Immature natural killer cell (primary cell): ENCODE measurements around the gene SPAG7. TPM values are rescaled to one million over a fixed set of nuclear protein-coding genes. Genes with fewer than 3 reads are reported as not detected.

Experiments
- polyA plus RNA-seq, 3 donors: library from polyadenylated mRNA; unstranded; fragments of 300-500 nt; fragmentation: Illumina TruSeq; gene quantifications; one replicate each; pipeline ENCODE4 v1.2.3, GENCODE V29; 2021

Gene SPAG7
- polyA plus RNA-seq, 3 donors from 2014 or later, result 117 to 164 (median 155) TPM

Other genes with a start within 250 kb of the SPAG7 start
- 10 to 100 TPM; 26.2 to 52.1 (median 37.6) TPM for gene MED11, start 236.4 kb downstream of the SPAG7 start, polyA plus RNA-seq
- gene ZMYND15, start 228.0 kb downstream of the SPAG7 start, polyA plus RNA-seq, result not detected
- 1 to 10 TPM; 1.1 to 2.2 (median 1.1) TPM for gene CXCL16, start 227.9 kb downstream of the SPAG7 start, polyA plus RNA-seq
- not detected for gene TM4SF5, start 195.9 kb downstream of the SPAG7 start, polyA plus RNA-seq
- not detected for gene VMO1, start 181.5 kb downstream of the SPAG7 start, polyA plus RNA-seq
- gene GLTPD2, start 178.9 kb downstream of the SPAG7 start, polyA plus RNA-seq, result under 1 TPM in 2 of 3 donors, not detected in 1; 0.57 to 0.74 TPM
- gene PSMB6, start 171.7 kb downstream of the SPAG7 start, polyA plus RNA-seq, result 100 to 1,000 TPM; 327 to 701 (median 348) TPM
- gene PLD2, start 160.7 kb downstream of the SPAG7 start, polyA plus RNA-seq, result 1 to 10 TPM in 1 of 3 donors, under 1 TPM in 1, not detected in 1; 0.78 to 2.0 TPM
- 10 to 100 TPM in 1 of 3 donors, 1 to 10 TPM in 2; 2.0 to 13.5 (median 3.8) TPM for gene MINK1, start 134.5 kb downstream of the SPAG7 start, polyA plus RNA-seq
- gene C17orf107, start 68.3 kb downstream of the SPAG7 start, polyA plus RNA-seq, result 1 to 10 TPM in 2 of 3 donors, under 1 TPM in 1; 0.22 to 1.7 (median 1.3) TPM
- 1 to 10 TPM; 2.7 to 4.9 (median 3.9) TPM for gene CHRNE, start 64.7 kb downstream of the SPAG7 start, polyA plus RNA-seq
- gene GP1BA, start 35.5 kb downstream of the SPAG7 start, polyA plus RNA-seq, result 1 to 10 TPM in 1 of 3 donors, under 1 TPM in 1, not detected in 1; 0.38 to 1.3 TPM
- 100 to 1,000 TPM; 139 to 196 (median 139) TPM for gene SLC25A11, start 27.8 kb downstream of the SPAG7 start, polyA plus RNA-seq
- 10 to 100 TPM; 62.3 to 78.2 (median 73.1) TPM for gene RNF167, start 27.5 kb downstream of the SPAG7 start, polyA plus RNA-seq
- 1,000 to 10,000 TPM; 3,573 to 4,444 (median 3,740) TPM for gene PFN1, start 19.3 kb downstream of the SPAG7 start, polyA plus RNA-seq
- 1 to 10 TPM; 1.6 to 4.2 (median 4.1) TPM for gene ENO3, start 16.7 kb downstream of the SPAG7 start, polyA plus RNA-seq
- 10 to 100 TPM in 2 of 3 donors, 1 to 10 TPM in 1; 2.5 to 22.9 (median 12.0) TPM for gene CAMTA2, start 19.9 kb upstream of the SPAG7 start, polyA plus RNA-seq
- under 1 TPM in 2 of 3 donors, not detected in 1; 0.29 to 0.35 TPM for gene INCA1, start 29.7 kb upstream of the SPAG7 start, polyA plus RNA-seq
- gene KIF1C, start 30.1 kb upstream of the SPAG7 start, polyA plus RNA-seq, result 1 to 10 TPM in 2 of 3 donors, under 1 TPM in 1; 0.76 to 5.7 (median 4.0) TPM
- not detected for gene SLC52A1, start 67.6 kb upstream of the SPAG7 start, polyA plus RNA-seq
- under 1 TPM in 2 of 3 donors, not detected in 1; 0.51 to 0.61 TPM for gene ZFP3, start 110.7 kb upstream of the SPAG7 start, polyA plus RNA-seq
- 1 to 10 TPM; 1.8 to 9.8 (median 4.4) TPM for gene ZNF232, start 144.1 kb upstream of the SPAG7 start, polyA plus RNA-seq
- gene USP6, start 148.2 kb upstream of the SPAG7 start, polyA plus RNA-seq, result under 1 TPM; 0.03 to 0.12 (median 0.03) TPM
- gene ZNF594, start 224.1 kb upstream of the SPAG7 start, polyA plus RNA-seq, result 1 to 10 TPM in 1 of 3 donors, under 1 TPM in 1, not detected in 1; 0.54 to 2.1 TPM